Measurements from ENCODE around the gene OPA3. TPM values are rescaled to one million over a fixed set of nuclear protein-coding genes. Genes with fewer than 3 reads are reported as not detected.

OPA3 gene
- total RNA-seq, 4 donors from 2014 or later: 5.7 to 14.9 (median 11.6) TPM

GRCh38 chr19:45553464-45553863 is 31.1 kb downstream of the OPA3 start:
- WGBS, 2 donors (ENCODE audit: low coverage in 1 of 2): 72% methylated on average over 10 of the region's 34 CpGs; no CpG with 5 or more reads in 1 of the 2 donors
- TF ChIP-seq EP300 (IDR thresholded peaks at IDR 0.05): no peak
- TF ChIP-seq POLR2A (IDR thresholded peaks at IDR 0.05): no peak
- TF ChIP-seq POLR2AphosphoS5 (IDR thresholded peaks at IDR 0.05): no peak
- TF ChIP-seq CTCF (IDR thresholded peaks at IDR 0.05): no peak
- H3K9me3 ChIP-seq: no peaks in the 10 kb centered on the region
- no peak for ATAC-seq
- H3K4me1 ChIP-seq: peaks cover 0 to 17% (median 0%) of the 10 kb centered on the region in 3 donors
- peaks cover 0 to 17% of the 10 kb centered on the region in 2 donors for H3K36me3 ChIP-seq
- H3K27me3 ChIP-seq: no peaks in the 10 kb centered on the region
- no peak overlapping the region for H3K27ac ChIP-seq
- H3K4me3 ChIP-seq: no peak overlapping the region

GRCh38 chr19:45547965-45548609 is 36.5 kb downstream of the OPA3 start:
- ATAC-seq: peak; percentile 51
- 71 to 96% methylated on average over 3 to 7 of the region's 9 CpGs for WGBS, 2 donors (ENCODE audit: low coverage in 1 of 2)
- TF ChIP-seq POLR2AphosphoS5 (IDR thresholded peaks at IDR 0.05) (no peak), EP300 (IDR thresholded peaks at IDR 0.05) (no peak), POLR2A (IDR thresholded peaks at IDR 0.05) (no peak), CTCF (IDR thresholded peaks at IDR 0.05) (no peak)
- Histone ChIP-seq H3K4me1 (peaks cover 0 to 11% (median 0%) of the 10 kb centered on the region in 3 donors), H3K27ac (peak overlapping the region in 2 of 4 donors; percentile 37 to 51), H3K9me3 (no peaks in the 10 kb centered on the region), H3K36me3 (peaks cover 0 to 9% of the 10 kb centered on the region in 2 donors), H3K4me3 (no peak overlapping the region), H3K27me3 (no peaks in the 10 kb centered on the region)

- peaks cover 0 to 11% (median 0%) of the 10 kb centered on the region in 3 donors for H3K4me1 ChIP-seq
- no peaks in the 10 kb centered on the region for H3K9me3 ChIP-seq
- no peak overlapping the region for H3K4me3 ChIP-seq
- H3K27me3 ChIP-seq: no peaks in the 10 kb centered on the region
- TF ChIP-seq EP300 (IDR thresholded peaks at IDR 0.05) (no peak), POLR2AphosphoS5 (IDR thresholded peaks at IDR 0.05) (no peak), CTCF (IDR thresholded peaks at IDR 0.05) (no peak), POLR2A (IDR thresholded peaks at IDR 0.05) (no peak)
- ATAC-seq: no peak
- 94 to 95% methylated on average over 8 to 9 of the region's 10 CpGs for WGBS, 2 donors (ENCODE audit: low coverage in 1 of 2)
- no peak overlapping the region for H3K27ac ChIP-seq
- peaks cover 0 to under 1% of the 10 kb centered on the region in 2 donors for H3K36me3 ChIP-seq
Observed at GRCh38 chr19:45547211-45547770, 37.3 kb downstream of the OPA3 start.

- no peak overlapping the region for H3K4me3 ChIP-seq
- no peak for ATAC-seq
- no peaks in the 10 kb centered on the region for H3K36me3 ChIP-seq
- H3K4me1 ChIP-seq: no peaks in the 10 kb centered on the region
- no peak overlapping the region for H3K27ac ChIP-seq
- no peaks in the 10 kb centered on the region for H3K9me3 ChIP-seq
- no peak for TF ChIP-seq EP300 (IDR thresholded peaks at IDR 0.05)
- TF ChIP-seq POLR2AphosphoS5 (IDR thresholded peaks at IDR 0.05): no peak
- no peak for TF ChIP-seq POLR2A (IDR thresholded peaks at IDR 0.05)
- no peak for TF ChIP-seq CTCF (IDR thresholded peaks at IDR 0.05)
- H3K27me3 ChIP-seq: no peaks in the 10 kb centered on the region
- 62 to 72% methylated on average over 4 of the region's 7 CpGs for WGBS, 2 donors (ENCODE audit: low coverage in 1 of 2)
Observed at GRCh38 chr19:45542234-45542668, 42.4 kb downstream of the OPA3 start.

- 90% methylated on average over 2 of the region's 9 CpGs; no CpG with 5 or more reads in 1 of the 2 donors for WGBS, 2 donors (ENCODE audit: low coverage in 1 of 2)
Observed at GRCh38 chr19:45539459-45539858, 45.1 kb downstream of the OPA3 start.

More at GRCh38 chr19:45539459-45539858, 45.1 kb downstream of the OPA3 start:
- H3K4me1 ChIP-seq: no peaks in the 10 kb centered on the region
- H3K9me3 ChIP-seq: no peaks in the 10 kb centered on the region
- no peaks in the 10 kb centered on the region for H3K36me3 ChIP-seq
- no peaks in the 10 kb centered on the region for H3K27me3 ChIP-seq
- no peak overlapping the region for H3K4me3 ChIP-seq
- no peak for TF ChIP-seq CTCF (IDR thresholded peaks at IDR 0.05)
- TF ChIP-seq EP300 (IDR thresholded peaks at IDR 0.05): no peak
- no peak for TF ChIP-seq POLR2AphosphoS5 (IDR thresholded peaks at IDR 0.05)
- TF ChIP-seq POLR2A (IDR thresholded peaks at IDR 0.05): no peak
- no peak overlapping the region for H3K27ac ChIP-seq
- ATAC-seq: no peak
